Esophagus squamous epithelium (tissue), 4 donors: Measurements from ENCODE around the gene OBSCN.

ENCODE experiments used
- POLR2A ChIP-seq, 4 donors: fragments of 450-650 bp; IDR thresholded peaks; one replicate each; pipeline ENCODE4 v1.6.1; 2017; ENCODE audit warnings: antibody characterized with exemption in 4 of 4, mild to moderate bottlenecking in 4 of 4, moderate library complexity in 3 of 4
- TF ChIP-seq, protein P1 (sequence below), 6 experiments: fragments of 450-650 bp in 4 of 6; fragments of 200-600 bp in 2 of 6; sonication (generic) in 2 of 6; IDR thresholded peaks; one replicate each; pipeline ENCODE4 v1.5.1; 2016 to 2019; ENCODE audit warnings: antibody characterized with exemption in 6 of 6, mild to moderate bottlenecking in 4 of 6, moderate library complexity in 4 of 6

DNA sequence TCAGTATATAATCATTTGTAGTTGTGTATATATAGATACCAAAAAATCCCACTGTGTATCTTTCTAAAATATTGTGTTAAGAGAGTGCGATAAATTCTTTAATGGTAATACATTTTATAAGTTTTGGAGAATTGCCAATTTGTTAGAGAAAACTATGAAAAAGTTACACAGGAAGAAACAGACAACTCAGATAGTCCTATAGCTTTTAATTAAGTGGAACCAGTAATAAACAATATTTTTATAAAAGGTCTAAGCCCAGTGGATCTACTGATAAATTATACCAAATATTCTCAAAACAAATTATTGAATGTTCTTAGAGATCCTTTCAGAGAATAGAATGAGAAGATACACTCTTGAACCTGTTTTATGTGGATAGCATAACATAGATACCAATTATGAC is 50.6 kb downstream of the OBSCN start:
- TF ChIP-seq, protein P1, sequence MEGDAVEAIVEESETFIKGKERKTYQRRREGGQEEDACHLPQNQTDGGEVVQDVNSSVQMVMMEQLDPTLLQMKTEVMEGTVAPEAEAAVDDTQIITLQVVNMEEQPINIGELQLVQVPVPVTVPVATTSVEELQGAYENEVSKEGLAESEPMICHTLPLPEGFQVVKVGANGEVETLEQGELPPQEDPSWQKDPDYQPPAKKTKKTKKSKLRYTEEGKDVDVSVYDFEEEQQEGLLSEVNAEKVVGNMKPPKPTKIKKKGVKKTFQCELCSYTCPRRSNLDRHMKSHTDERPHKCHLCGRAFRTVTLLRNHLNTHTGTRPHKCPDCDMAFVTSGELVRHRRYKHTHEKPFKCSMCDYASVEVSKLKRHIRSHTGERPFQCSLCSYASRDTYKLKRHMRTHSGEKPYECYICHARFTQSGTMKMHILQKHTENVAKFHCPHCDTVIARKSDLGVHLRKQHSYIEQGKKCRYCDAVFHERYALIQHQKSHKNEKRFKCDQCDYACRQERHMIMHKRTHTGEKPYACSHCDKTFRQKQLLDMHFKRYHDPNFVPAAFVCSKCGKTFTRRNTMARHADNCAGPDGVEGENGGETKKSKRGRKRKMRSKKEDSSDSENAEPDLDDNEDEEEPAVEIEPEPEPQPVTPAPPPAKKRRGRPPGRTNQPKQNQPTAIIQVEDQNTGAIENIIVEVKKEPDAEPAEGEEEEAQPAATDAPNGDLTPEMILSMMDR (IDR thresholded peaks at IDR 0.05), result no peak
- no peak for TF ChIP-seq POLR2A (IDR thresholded peaks at IDR 0.05)
